ENCODE measurements around the gene SPATA13. TPM values are rescaled to one million over a fixed set of nuclear protein-coding genes. Genes with fewer than 3 reads are reported as not detected.

The SPATA13 gene
- total and polyA plus RNA-seq, 2 donors (not counting 1 experiment from before 2014, with no cell fraction given): 11.6 to 24.6 TPM

- Histone ChIP-seq H3K9ac (ENCODE audit: insufficient read depth, low read length) (no peak overlapping the region), H2AFZ (ENCODE audit: low read length) (no peak overlapping the region), H3K79me2 (ENCODE audit: control insufficient read depth, insufficient read depth, low read length) (no peaks in the 10 kb centered on the region), H3K4me1 (ENCODE audit: control insufficient read depth, extremely low read depth, insufficient read depth, low read length) (no peaks in the 10 kb centered on the region), H3K4me3 (replicated peaks in 1 of 4; ENCODE audit: control extremely low read depth in 1 of 4, insufficient read depth in 1 of 4, low read depth in 3 of 4, low read length in 4 of 4) (no peak overlapping the region), H3K27me3 (ENCODE audit: control insufficient read depth, insufficient read depth, low read length) (no peaks in the 10 kb centered on the region), H3K9me3 (ENCODE audit: control insufficient read depth, insufficient read depth, low read depth, low read length) (no peaks in the 10 kb centered on the region), H3K36me3 (ENCODE audit: control insufficient read depth, insufficient read depth, low read length) (no peaks in the 10 kb centered on the region), H3K4me2 (ENCODE audit: extremely low read depth, insufficient read depth, low read length) (no peak overlapping the region), H3K27ac (ENCODE audit: insufficient read depth, low read length) (no peak overlapping the region), H4K20me1 (ENCODE audit: control insufficient read depth, extremely low read depth, insufficient read depth, low read length) (no peaks in the 10 kb centered on the region)
- DNase-seq (ENCODE audit: low read depth in 2 of 2): peak; percentile 44 to 67
- TF ChIP-seq CTCF (conservative IDR thresholded peaks at IDR 0.05 in 1 of 2, IDR thresholded peaks at IDR 0.05 in 1 of 2; ENCODE audit: low read depth in 1 of 2, low read length in 2 of 2) (no peak), EZH2 (IDR thresholded peaks at IDR 0.05; ENCODE audit: low read length, missing control alignments) (no peak)
Measured at GRCh38 chr13:24185591-24186232, 25.2 kb downstream of the SPATA13 start.

GRCh38 chr13:24187185-24187584 is 26.7 kb downstream of the SPATA13 start:
- Histone ChIP-seq H3K9ac (ENCODE audit: insufficient read depth, low read length) (no peak overlapping the region), H3K27me3 (ENCODE audit: control insufficient read depth, insufficient read depth, low read length) (no peaks in the 10 kb centered on the region), H4K20me1 (ENCODE audit: control insufficient read depth, extremely low read depth, insufficient read depth, low read length) (no peaks in the 10 kb centered on the region), H3K79me2 (ENCODE audit: control insufficient read depth, insufficient read depth, low read length) (no peaks in the 10 kb centered on the region), H3K27ac (ENCODE audit: insufficient read depth, low read length) (no peak overlapping the region), H3K4me1 (ENCODE audit: control insufficient read depth, extremely low read depth, insufficient read depth, low read length) (no peaks in the 10 kb centered on the region), H3K9me3 (ENCODE audit: control insufficient read depth, insufficient read depth, low read depth, low read length) (no peaks in the 10 kb centered on the region), H3K36me3 (ENCODE audit: control insufficient read depth, insufficient read depth, low read length) (no peaks in the 10 kb centered on the region), H3K4me3 (replicated peaks in 1 of 4; ENCODE audit: control extremely low read depth in 1 of 4, insufficient read depth in 1 of 4, low read depth in 3 of 4, low read length in 4 of 4) (no peak overlapping the region), H3K4me2 (ENCODE audit: extremely low read depth, insufficient read depth, low read length) (no peak overlapping the region), H2AFZ (ENCODE audit: low read length) (no peak overlapping the region)
- peak in 1 of 2 donors; percentile 53 for DNase-seq (ENCODE audit: low read depth in 2 of 2)
- TF ChIP-seq EZH2 (IDR thresholded peaks at IDR 0.05; ENCODE audit: low read length, missing control alignments) (no peak), CTCF (conservative IDR thresholded peaks at IDR 0.05 in 1 of 2, IDR thresholded peaks at IDR 0.05 in 1 of 2; ENCODE audit: low read depth in 1 of 2, low read length in 2 of 2) (no peak)

DNA sequence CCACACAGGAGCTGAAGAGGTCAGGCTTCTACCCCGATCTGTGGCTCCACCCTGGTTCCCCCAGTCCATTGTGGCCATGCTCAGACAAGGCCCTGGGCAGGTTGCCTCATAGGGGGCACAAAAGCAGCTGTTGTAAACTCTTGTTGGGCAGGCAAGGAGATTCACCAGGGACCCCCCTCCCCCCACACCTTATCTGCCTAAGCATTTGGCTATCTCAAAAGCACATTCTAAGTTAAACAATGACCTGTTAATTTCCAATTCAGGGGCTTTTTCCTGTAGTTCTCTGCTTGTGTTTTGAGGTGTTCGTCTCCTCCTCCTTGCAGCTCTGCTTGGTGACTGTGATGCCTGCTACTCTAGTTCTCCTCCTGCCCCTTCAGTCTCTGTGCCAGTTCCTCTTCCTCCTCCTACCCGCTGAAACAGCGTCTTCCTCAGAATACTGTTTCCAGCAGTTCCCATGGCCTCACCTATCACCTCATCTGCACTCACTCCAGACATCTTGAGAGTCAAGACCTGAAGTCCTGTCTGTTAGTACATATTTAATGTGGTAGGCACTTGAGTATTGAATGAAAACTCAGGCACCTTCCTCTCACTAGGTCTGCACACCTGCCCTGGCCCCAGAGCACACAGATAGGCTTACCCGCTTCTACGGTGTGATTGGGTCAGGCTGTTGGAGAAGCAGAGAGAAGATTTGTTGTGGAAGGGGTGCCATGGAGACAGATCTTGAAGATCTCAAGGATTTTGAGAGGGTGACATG is 31.7 kb downstream of the SPATA13 start:
- TF ChIP-seq EZH2 (IDR thresholded peaks at IDR 0.05; ENCODE audit: low read length, missing control alignments) (no peak), CTCF (conservative IDR thresholded peaks at IDR 0.05 in 1 of 2, IDR thresholded peaks at IDR 0.05 in 1 of 2; ENCODE audit: low read depth in 1 of 2, low read length in 2 of 2) (no peak)
- H3K36me3 ChIP-seq (ENCODE audit: control insufficient read depth, insufficient read depth, low read length): no peaks in the 10 kb centered on the region
- H3K79me2 ChIP-seq (ENCODE audit: control insufficient read depth, insufficient read depth, low read length): no peaks in the 10 kb centered on the region
- no peak for DNase-seq (ENCODE audit: low read depth in 2 of 2)
- H3K9ac ChIP-seq (ENCODE audit: insufficient read depth, low read length): no peak overlapping the region
- H3K27ac ChIP-seq (ENCODE audit: insufficient read depth, low read length): no peak overlapping the region
- H3K4me1 ChIP-seq (ENCODE audit: control insufficient read depth, extremely low read depth, insufficient read depth, low read length): no peaks in the 10 kb centered on the region
- H3K27me3 ChIP-seq (ENCODE audit: control insufficient read depth, insufficient read depth, low read length): no peaks in the 10 kb centered on the region
- no peak overlapping the region for H3K4me2 ChIP-seq (ENCODE audit: extremely low read depth, insufficient read depth, low read length)
- H2AFZ ChIP-seq (ENCODE audit: low read length): no peak overlapping the region
- H3K9me3 ChIP-seq (ENCODE audit: control insufficient read depth, insufficient read depth, low read depth, low read length): no peaks in the 10 kb centered on the region
- H4K20me1 ChIP-seq (ENCODE audit: control insufficient read depth, extremely low read depth, insufficient read depth, low read length): no peaks in the 10 kb centered on the region
- H3K4me3 ChIP-seq (replicated peaks in 1 of 4; ENCODE audit: control extremely low read depth in 1 of 4, insufficient read depth in 1 of 4, low read depth in 3 of 4, low read length in 4 of 4): no peak overlapping the region

All from fibroblast of lung (primary cell).